Measurements from ENCODE around the gene CDKN1C. TPM values are rescaled to one million over a fixed set of nuclear protein-coding genes. Genes with fewer than 3 reads are reported as not detected.

CDKN1C gene
- total RNA-seq, 4 donors from 2014 or later, result 14.3 to 50.9 (median 37.3) TPM

DNA sequence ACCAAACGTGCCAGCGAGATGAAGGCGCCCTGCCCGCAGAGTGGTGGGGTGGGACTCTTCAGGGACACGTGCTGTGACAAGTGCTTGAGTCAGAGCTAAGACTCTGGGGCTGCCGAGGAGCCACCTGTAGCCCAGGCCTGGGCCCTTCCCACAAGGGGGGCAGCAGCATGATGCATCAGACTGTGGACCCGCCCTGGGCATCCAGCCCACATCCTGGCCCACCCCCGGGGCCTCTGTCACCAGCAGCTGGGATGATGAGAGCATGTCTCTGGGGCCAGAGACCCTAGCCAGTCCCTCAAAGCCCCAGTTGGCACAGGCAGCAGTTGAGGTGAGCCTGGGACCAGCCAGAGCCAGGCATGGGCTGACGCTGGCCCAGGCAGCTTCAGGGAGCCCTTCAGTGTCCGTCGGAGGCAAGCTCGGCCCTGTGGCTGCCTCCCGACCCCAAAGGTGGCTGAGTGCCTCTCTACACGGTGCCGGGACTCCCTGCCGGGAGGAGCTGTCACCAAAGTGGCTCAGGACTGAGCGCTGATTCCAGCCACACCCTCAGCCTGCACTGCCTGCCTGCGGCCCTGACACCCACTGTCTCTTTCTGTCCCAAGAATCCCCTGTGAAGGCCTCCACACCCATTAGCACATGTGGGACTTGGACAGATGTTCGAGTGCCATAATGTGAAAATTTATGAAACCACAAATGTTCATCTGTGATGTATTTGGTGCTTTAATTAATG lies 41.3 kb downstream of the CDKN1C start:
- WGBS, result 54% methylated on average over 8 of the region's 19 CpGs
- Histone ChIP-seq H3K27ac (no peak overlapping the region), H3K36me3 (no peaks in the 10 kb centered on the region), H3K27me3 (no peaks in the 10 kb centered on the region), H3K9me3 (no peaks in the 10 kb centered on the region), H3K4me1 (peaks cover 9% of the 10 kb centered on the region), H3K4me3 (no peak overlapping the region)
- no peak for DNase-seq (ENCODE audit: low spot score in 2 of 2)
- TF ChIP-seq EP300 (IDR thresholded peaks at IDR 0.05) (no peak), POLR2AphosphoS5 (IDR thresholded peaks at IDR 0.05) (no peak), POLR2A (IDR thresholded peaks at IDR 0.05) (no peak)
- TF ChIP-seq, protein P1, sequence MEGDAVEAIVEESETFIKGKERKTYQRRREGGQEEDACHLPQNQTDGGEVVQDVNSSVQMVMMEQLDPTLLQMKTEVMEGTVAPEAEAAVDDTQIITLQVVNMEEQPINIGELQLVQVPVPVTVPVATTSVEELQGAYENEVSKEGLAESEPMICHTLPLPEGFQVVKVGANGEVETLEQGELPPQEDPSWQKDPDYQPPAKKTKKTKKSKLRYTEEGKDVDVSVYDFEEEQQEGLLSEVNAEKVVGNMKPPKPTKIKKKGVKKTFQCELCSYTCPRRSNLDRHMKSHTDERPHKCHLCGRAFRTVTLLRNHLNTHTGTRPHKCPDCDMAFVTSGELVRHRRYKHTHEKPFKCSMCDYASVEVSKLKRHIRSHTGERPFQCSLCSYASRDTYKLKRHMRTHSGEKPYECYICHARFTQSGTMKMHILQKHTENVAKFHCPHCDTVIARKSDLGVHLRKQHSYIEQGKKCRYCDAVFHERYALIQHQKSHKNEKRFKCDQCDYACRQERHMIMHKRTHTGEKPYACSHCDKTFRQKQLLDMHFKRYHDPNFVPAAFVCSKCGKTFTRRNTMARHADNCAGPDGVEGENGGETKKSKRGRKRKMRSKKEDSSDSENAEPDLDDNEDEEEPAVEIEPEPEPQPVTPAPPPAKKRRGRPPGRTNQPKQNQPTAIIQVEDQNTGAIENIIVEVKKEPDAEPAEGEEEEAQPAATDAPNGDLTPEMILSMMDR (IDR thresholded peaks at IDR 0.05), result no peak

DNA sequence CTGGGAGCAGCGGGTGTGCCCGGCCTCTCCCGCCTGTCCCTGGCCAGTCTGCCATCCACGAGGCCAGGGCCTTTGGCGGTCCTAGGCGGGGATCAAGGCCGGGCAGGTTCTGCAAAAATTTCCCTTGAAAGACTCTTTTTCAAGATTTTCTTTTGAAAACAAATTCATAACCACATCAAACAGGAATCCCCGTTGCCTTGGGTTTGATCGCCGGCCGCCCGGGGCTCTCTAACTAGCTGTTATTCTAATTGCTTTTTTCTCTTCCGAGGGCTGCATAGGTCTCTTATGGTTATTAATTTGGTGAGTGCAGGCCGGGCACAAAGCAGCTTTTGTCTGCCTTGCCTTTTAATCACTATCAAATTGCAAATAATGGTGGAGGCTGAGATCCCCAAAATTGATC lies 42.0 kb downstream of the CDKN1C start:
- Histone ChIP-seq H3K4me3 (no peak overlapping the region), H3K27ac (no peak overlapping the region), H3K27me3 (no peaks in the 10 kb centered on the region), H3K9me3 (no peaks in the 10 kb centered on the region), H3K36me3 (no peaks in the 10 kb centered on the region), H3K4me1 (peaks cover 9% of the 10 kb centered on the region)
- 59% methylated on average over 14 of the region's 14 CpGs for WGBS
- TF ChIP-seq POLR2AphosphoS5 (IDR thresholded peaks at IDR 0.05), result no peak
- TF ChIP-seq EP300 (IDR thresholded peaks at IDR 0.05), result no peak
- TF ChIP-seq, protein P1 (IDR thresholded peaks at IDR 0.05), result no peak
- TF ChIP-seq POLR2A (IDR thresholded peaks at IDR 0.05), result no peak
- DNase-seq (ENCODE audit: low spot score in 2 of 2), result no peak

DNA sequence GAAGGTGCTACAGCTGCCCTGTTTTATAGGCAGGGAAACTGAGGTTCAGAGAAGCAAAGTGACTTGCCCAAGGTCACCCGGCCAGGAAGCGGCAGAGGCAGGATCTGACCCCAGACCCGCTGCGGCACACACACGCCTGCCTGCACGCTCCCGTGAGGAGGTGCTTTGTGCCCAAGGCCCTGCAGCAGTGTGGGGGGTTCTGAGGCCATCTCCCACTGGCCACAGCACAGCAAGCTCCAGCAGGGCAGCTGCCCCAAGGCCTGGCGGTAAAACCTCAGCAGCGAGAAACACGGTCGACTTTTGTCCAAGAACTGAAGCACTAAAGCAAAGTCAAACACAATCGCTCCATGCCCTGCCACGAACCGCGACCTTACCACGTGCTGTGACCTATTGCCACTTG lies 42.7 kb downstream of the CDKN1C start:
- Histone ChIP-seq H3K9me3 (no peaks in the 10 kb centered on the region), H3K4me3 (no peak overlapping the region), H3K36me3 (no peaks in the 10 kb centered on the region), H3K27me3 (no peaks in the 10 kb centered on the region), H3K27ac (no peak overlapping the region), H3K4me1 (peaks cover 9% of the 10 kb centered on the region)
- no peak for DNase-seq (ENCODE audit: low spot score in 2 of 2)
- WGBS, result 100% methylated on average over 3 of the region's 16 CpGs
- TF ChIP-seq POLR2A (IDR thresholded peaks at IDR 0.05) (no peak), EP300 (IDR thresholded peaks at IDR 0.05) (no peak), POLR2AphosphoS5 (IDR thresholded peaks at IDR 0.05) (no peak)
- TF ChIP-seq, protein P1 (IDR thresholded peaks at IDR 0.05), result no peak

DNA sequence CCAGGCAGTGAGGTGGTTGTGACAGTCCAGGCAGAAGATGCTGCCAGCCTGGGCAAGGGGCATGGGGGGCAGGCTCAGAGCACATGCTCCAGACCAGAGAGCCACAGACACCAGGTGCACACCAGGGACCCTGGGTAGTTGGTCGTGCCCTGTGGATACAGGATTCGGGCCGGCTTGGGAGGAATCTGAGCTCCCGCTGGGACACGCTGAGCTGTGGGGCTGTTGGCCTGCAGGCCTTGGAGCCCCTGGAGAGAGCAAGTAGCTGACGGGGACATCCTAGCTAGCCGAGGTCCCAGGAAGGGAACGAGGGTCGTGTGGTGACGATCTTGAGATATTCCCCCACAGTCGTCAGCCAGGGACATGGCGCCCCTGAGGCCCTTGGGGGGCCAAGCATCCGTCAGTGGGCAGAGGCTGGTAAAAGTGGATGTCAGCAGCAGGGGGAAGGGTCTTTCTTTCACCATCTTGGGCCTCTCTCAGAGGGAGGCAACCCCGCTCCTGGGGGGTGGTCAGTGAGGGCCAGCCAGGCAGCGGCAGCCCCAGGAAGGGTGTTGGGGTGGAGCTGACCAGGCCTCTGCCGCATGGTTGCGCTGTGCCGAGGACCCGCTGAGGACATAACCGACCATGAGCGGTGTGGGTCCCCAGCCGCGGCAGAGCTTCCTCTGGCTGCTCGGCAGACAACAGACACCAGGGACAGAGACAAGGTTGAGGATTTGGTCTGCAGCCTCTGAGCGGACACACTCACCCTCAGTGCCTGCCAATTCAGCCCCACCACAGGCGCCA lies 44.0 kb downstream of the CDKN1C start:
- no peak for DNase-seq (ENCODE audit: low spot score in 2 of 2)
- Histone ChIP-seq H3K4me3 (no peak overlapping the region), H3K4me1 (peaks cover 17% of the 10 kb centered on the region), H3K9me3 (no peaks in the 10 kb centered on the region), H3K36me3 (no peaks in the 10 kb centered on the region), H3K27me3 (no peaks in the 10 kb centered on the region), H3K27ac (no peak overlapping the region)
- 95% methylated on average over 4 of the region's 26 CpGs for WGBS
- TF ChIP-seq POLR2AphosphoS5 (IDR thresholded peaks at IDR 0.05) (no peak), EP300 (IDR thresholded peaks at IDR 0.05) (no peak), POLR2A (IDR thresholded peaks at IDR 0.05) (no peak)
- TF ChIP-seq, protein P1 (IDR thresholded peaks at IDR 0.05), result no peak

DNA sequence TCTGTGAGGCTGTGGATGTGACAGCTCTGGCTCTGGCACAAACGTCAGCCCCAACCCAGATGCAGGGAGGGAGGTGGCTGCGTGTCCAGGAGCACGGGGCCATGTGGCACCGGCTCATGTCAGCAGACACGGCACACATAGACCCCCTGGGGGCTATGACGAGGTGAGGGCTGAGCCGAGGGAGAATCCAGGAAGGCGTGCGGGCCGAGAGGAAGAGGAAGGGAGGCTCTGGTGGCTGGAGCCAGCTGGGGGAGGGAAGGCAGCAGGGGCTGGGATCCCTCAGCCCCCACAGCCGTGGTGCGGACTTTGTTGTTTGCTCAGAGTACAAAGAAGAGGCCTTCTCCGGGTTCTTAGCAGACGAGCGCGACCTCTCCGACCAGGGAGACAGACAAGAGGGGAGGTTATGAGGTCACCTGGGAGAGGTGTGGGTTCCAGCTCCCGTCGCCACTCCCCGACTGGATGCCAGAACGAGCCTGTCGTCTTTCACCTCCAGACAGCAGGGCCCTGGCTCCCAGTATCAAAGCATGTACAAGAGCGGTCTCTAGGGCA lies 46.1 kb downstream of the CDKN1C start:
- Histone ChIP-seq H3K36me3 (no peaks in the 10 kb centered on the region), H3K27ac (no peak overlapping the region), H3K4me3 (no peak overlapping the region), H3K9me3 (no peaks in the 10 kb centered on the region), H3K27me3 (no peaks in the 10 kb centered on the region), H3K4me1 (peaks cover 18% of the 10 kb centered on the region)
- WGBS, result 81% methylated on average over 11 of the region's 23 CpGs
- DNase-seq (ENCODE audit: low spot score in 2 of 2), result no peak
- TF ChIP-seq EP300 (IDR thresholded peaks at IDR 0.05) (no peak), POLR2AphosphoS5 (IDR thresholded peaks at IDR 0.05) (no peak), POLR2A (IDR thresholded peaks at IDR 0.05) (no peak)
- TF ChIP-seq, protein P1 (IDR thresholded peaks at IDR 0.05), result no peak
